GM19467 (cell line): ENCODE measurements around the gene DAB1.
"Not testable (repeated sequence)": the region's sequence is repeated elsewhere in the genome, so short reads cannot be mapped to it uniquely, and the experiment has no call there.

Source experiments
- ATAC-seq: cut with Tn5 transposase; IDR thresholded peaks from one replicate; pipeline ENCODE4 v1.9.1; 2021; ENCODE audit warnings: mild to moderate bottlenecking, moderate library complexity; ENCODE audit not compliant: unreplicated experiment

Gene DAB1

DNA sequence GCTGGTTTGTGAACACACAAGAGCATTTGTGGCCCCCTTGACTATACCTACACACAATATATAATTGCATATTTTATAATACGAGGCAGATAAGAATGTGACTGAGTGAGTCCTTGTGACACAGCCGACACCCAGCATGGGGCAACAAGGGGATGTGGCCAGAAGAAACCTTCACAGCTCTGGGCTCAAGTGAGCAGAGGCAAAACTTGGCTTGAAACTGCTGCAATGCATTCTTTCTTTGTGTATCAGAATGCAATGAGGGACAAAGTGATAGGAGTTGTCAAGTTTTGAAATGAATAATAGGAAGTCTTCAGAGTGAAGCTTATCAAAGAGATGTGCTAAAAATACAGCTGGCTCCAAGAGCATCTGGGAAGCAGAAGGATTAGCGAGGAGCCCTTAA is 334.0 kb downstream of the DAB1 start:
- ATAC-seq, result no peak

GRCh38 chr1:57089221-57089620 is 334.6 kb downstream of the DAB1 start:
- ATAC-seq, result no peak

- no peak for ATAC-seq
Observed at GRCh38 chr1:57088653-57089052, 335.2 kb downstream of the DAB1 start.

GRCh38 chr1:57087660-57088059 is 336.2 kb downstream of the DAB1 start:
- not testable (repeated sequence) for ATAC-seq

DNA sequence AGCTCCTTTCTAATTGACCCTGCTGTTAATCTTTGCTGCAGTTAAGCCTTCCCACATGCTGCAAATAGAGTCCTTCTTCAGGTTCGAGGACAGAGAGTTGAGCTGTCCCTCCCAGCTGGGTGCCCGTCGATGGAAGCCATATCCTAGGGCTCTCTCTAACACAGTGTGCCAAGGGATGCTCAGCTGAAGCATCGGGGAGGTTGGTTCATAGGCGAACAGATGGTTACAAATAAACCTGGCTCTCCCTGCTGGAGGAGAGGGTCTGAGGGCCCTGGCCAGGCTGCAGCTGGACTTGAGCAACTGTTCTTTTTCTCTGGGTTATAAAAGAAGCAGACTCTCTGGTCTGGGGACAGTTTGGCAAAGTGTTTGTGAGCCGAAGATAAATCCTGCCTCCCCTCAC is 337.7 kb downstream of the DAB1 start:
- no peak for ATAC-seq

DNA sequence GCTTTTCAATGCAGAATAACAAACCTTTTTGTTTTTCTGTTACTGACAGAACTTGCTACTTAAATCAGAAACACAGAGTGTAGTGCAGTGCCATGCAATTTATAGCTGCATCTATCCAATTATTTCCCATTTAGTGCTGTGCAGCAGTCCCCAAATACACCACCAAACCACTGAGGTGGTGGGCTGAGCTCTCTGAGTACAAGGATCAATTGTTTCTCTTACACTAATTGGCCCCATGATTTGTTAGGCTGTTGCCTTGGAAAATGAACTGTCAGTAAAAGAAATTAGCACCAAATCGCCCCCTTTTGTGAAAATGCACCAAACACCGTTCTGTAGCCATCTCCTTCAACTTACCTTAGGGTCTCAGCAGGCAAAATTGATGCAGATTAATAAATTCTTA is 339.2 kb downstream of the DAB1 start:
- ATAC-seq, result no peak

GRCh38 chr1:57082711-57083439 is 341.0 kb downstream of the DAB1 start:
- no peak for ATAC-seq

DNA sequence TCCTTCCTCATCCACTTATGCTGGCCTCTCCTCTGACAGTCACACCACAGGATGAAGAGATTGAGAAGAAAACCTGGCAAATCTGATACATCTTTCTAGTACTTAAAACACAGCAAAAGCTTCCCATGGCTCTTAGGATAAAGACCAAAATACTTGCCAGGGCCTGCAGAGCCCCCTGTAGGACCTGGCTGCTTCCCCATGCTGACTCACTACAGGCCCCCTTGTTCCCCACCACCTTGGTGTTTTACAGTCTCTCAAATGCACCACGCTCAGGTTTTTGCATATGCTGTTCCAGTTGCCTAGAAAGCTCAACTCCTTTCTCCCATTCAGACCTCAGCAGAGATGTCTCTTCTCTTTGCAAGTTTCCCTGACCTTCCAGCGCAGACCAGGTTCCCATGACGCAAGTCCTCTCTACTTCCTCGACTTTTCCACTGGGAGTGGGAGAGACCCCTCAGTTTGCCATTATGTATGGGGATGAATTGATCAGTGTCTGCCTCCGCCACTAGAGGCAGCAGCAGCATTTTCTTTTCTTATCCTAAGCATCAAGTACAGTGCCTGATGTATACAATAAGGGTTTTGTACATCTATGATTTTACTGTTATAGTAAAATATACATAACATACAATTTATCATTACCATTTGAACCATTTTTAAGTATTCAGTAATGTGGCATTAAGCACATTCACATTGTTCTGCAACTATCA is 344.3 kb downstream of the DAB1 start:
- no peak for ATAC-seq

- no peak for ATAC-seq
Observed at GRCh38 chr1:57072401-57073110, 351.3 kb downstream of the DAB1 start.

- no peak for ATAC-seq
Observed at GRCh38 chr1:57067863-57068262, 356.0 kb downstream of the DAB1 start.

DNA sequence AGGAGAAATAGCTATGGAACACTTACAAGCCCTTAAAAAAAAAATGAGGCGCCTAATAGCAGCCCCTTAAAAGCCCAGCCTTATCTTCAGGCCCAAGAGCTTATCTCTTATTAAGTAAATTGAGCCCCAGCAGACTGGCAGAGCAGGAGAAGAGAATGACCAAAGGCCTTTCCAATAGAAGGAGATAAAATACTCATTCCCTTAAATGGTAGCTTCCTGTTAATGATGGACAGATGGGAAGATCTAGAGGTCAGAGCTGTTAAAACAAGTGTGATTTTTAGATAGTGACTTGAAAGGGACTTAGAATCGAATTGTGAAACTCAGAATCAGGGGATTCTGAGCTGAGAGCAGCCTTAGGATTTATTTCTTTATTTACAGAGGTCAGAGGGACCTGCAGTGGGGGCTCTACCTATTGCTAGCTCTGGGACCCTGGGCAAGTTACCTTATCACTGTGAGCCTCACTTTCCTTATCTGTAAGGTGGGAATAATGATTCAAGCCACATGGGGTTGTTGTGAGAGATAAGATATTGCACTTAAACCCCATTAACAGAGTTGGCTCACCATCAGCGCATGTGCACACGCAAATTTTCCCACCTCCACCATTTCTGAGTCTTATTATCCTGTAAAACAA is 356.8 kb downstream of the DAB1 start:
- no peak for ATAC-seq

GRCh38 chr1:57065442-57065841 is 358.4 kb downstream of the DAB1 start:
- ATAC-seq, result no peak

DNA sequence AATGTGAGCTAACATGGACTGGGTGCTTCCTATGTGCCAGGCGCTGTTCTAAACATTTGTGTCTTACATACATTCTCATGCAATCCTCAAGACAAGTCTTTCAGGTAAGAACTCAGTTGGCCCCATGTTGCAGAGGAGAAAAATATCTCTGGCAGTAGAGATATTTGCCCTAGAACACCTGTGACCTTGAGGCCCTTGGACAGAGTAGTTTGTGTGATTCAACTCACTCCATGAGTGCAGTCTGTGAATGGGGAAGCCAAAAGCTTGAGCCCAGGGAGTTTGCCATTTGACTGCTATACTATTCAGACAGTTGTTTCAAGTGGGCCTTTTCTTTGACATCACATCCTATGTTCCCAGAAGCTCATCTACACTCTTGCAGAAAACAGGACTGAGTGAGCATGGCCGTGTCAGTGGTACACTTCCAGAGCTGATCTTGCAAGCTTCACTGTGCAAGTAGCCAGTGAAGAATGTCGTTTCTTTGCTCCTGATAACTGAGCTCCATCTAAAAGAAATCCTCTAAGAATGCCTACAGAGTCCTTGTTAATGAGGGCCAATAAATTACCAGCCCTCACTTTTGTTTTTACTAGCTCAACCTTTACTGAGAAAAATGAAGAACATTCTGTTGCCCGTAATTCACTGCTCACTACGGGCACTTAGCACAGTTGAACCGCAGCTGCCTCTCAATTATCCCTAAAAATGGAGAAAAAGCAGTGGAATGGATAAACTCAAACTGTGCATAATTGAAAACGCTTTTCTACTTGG is 359.3 kb downstream of the DAB1 start:
- no peak for ATAC-seq

DNA sequence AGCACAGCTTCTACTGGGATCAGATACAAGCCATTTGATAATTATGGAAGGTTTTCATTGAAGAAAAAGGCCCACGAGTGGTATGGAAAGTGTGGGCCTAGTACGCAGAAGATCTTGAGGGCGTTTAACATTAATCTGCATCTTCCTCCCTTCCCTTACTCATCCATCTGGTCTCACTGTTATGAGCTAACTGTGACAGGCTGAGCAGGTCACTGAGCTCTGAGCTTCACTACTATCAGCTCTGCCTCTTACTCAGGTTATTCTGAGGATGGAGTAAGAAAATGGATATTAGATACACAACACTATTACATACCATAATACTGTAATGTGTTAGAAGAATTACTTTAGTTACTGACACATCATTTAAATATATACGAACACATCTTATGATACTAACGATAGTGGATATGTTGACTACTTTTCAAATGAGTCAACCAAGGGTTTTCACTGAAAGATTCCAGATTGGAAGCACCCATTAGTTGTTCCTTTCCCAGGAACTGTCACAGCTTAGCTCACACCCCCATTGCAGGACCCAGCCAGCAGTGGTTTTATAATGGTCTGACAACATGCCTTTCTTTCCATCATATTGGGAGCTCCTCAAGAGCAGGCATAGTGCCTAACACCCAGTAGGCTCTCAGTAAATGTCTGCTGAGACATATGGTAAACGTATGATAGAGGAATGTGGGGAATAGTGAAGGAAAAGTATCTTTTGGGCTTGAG is 360.3 kb downstream of the DAB1 start:
- ATAC-seq, result no peak

- ATAC-seq, result no peak
Observed at GRCh38 chr1:57061369-57061768, 362.5 kb downstream of the DAB1 start.

GRCh38 chr1:57060451-57060850 is 363.4 kb downstream of the DAB1 start:
- ATAC-seq, result no peak

DNA sequence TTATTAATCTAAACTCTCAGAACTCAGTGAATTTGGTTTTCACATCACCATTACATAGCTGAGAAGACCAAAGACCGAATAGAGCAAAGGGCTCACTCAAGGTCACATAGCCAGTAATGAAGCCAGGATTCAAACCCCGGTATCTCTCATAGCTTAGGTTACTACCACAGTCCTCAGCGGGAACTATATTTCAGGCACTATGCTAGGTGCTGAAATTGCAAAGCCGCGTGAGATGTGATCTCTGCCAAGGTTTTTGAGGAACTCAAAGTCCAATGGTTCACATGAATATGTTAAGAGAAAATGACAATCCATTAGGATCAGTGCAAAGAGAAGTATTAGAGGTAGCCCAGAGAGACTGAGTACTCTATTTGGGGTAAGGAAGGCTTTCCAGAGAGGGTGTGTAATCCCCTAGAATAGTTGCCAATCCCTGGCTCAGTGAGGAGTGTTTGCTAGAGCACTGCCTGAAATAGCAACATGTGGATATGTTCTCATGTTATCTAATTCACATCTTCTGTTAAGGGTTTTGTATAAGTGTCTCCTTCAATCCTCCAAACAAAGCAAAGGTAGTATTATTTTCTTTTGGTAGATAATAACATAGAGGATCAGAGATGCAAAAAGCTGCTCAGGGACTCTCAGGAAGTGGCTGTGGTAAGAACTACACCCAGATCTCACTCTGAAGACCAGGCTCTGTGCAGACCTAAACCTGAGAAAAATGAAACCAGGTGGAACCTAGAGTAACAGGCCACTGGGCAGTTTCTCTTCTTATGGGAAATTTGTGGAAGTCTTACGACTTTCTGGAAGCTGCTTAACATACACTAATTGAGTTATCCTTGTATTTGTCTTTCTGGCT is 365.0 kb downstream of the DAB1 start:
- no peak for ATAC-seq

DNA sequence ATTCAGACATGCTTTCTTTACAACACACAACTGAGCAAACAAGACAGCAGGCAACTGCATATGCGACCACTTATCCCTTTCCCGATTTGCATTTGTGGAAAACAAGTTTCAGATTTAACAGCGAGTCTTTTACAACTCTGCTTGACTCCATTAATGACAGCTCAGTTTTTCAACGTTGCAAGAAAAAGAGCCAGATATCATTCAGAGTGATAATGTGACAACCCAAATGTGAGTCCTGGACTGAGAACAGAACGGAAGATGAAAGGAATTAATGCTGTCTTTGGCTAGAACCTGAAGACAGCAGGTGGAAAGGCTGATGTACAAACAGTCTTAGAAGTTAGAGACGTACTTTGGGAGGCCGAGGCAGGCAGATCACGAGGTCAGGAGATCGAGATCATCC is 375.0 kb downstream of the DAB1 start:
- ATAC-seq, result no peak

GRCh38 chr1:57046462-57046861 is 377.4 kb downstream of the DAB1 start:
- ATAC-seq, result no peak
